ENCODE measurements around the gene TMEM53. TPM values are rescaled to one million over a fixed set of nuclear protein-coding genes. Genes with fewer than 3 reads are reported as not detected.
A peak's percentile ranks its signal among the peaks of the same experiment; 100 is the strongest.

TMEM53 gene
- total RNA-seq, 2 donors from 2014 or later: 10.2 to 10.8 TPM

GRCh38 chr1:44719318-44719717 lies 45.0 kb upstream of the TMEM53 start:
- TF ChIP-seq, protein P1, sequence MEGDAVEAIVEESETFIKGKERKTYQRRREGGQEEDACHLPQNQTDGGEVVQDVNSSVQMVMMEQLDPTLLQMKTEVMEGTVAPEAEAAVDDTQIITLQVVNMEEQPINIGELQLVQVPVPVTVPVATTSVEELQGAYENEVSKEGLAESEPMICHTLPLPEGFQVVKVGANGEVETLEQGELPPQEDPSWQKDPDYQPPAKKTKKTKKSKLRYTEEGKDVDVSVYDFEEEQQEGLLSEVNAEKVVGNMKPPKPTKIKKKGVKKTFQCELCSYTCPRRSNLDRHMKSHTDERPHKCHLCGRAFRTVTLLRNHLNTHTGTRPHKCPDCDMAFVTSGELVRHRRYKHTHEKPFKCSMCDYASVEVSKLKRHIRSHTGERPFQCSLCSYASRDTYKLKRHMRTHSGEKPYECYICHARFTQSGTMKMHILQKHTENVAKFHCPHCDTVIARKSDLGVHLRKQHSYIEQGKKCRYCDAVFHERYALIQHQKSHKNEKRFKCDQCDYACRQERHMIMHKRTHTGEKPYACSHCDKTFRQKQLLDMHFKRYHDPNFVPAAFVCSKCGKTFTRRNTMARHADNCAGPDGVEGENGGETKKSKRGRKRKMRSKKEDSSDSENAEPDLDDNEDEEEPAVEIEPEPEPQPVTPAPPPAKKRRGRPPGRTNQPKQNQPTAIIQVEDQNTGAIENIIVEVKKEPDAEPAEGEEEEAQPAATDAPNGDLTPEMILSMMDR (conservative IDR thresholded peaks at IDR 0.05): no peak
- Mint-ChIP-seq H3K9me3 (no peaks in the 10 kb centered on the region), H3K27me3 (ENCODE audit: insufficient read depth) (peaks cover 9% of the 10 kb centered on the region), H3K4me1 (peaks cover 5% of the 10 kb centered on the region), H3K27ac (no peak overlapping the region), H3K4me3 (no peak overlapping the region), H3K36me3 (ENCODE audit: low read depth) (no peaks in the 10 kb centered on the region)
- DNase-seq: peak; percentile 53
- H3K9me3 ChIP-seq (ENCODE audit: control insufficient read depth, low read length): no peaks in the 10 kb centered on the region
- no peaks in the 10 kb centered on the region for H3K36me3 ChIP-seq (ENCODE audit: control insufficient read depth, insufficient read depth, low read length)
- H3K9ac ChIP-seq (ENCODE audit: extremely low read depth, low read length, poor library complexity, severe bottlenecking): no peak overlapping the region
- peaks cover 7% of the 10 kb centered on the region for H3K4me1 ChIP-seq (ENCODE audit: control insufficient read depth, insufficient read depth, low read length)
- 76 to 88% methylated on average over 5 of the region's 5 CpGs for WGBS, 2 experiments (ENCODE audit: insufficient coverage in 1 of 2, insufficient read length in 1 of 2)
- no peaks in the 10 kb centered on the region for H3K27me3 ChIP-seq (ENCODE audit: control insufficient read depth, insufficient read depth, low read length, poor library complexity, severe bottlenecking)
- no peak overlapping the region for H3K27ac ChIP-seq (ENCODE audit: low read depth, low read length)
- H3K4me3 ChIP-seq (ENCODE audit: low read length): no peak overlapping the region

DNA sequence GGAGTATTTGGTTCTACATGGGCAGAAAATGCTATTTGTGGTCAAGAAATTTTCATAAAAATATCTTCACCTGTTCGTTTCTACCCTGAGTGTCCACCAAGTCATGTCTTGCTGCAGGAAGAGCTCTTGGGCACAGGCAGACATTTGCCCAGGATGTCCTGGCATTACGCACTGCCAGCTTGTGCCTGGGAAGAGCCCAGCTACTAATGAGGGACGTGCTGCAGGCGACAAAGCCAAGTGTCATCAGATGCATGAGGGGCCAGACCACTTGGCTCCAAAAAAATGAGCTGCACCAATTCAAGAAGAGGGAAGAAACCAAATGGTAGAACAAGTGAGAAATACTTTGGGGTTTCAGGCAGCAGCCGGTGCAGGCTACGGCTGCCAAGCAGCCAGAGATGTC lies 43.8 kb upstream of the TMEM53 start:
- Mint-ChIP-seq H3K9me3 (no peaks in the 10 kb centered on the region), H3K27me3 (ENCODE audit: insufficient read depth) (peaks cover 9% of the 10 kb centered on the region), H3K4me3 (no peak overlapping the region), H3K27ac (no peak overlapping the region), H3K36me3 (ENCODE audit: low read depth) (no peaks in the 10 kb centered on the region), H3K4me1 (peaks cover 5% of the 10 kb centered on the region)
- Histone ChIP-seq H3K27ac (ENCODE audit: low read depth, low read length) (no peak overlapping the region), H3K36me3 (ENCODE audit: control insufficient read depth, insufficient read depth, low read length) (no peaks in the 10 kb centered on the region), H3K4me3 (ENCODE audit: low read length) (no peak overlapping the region), H3K9me3 (ENCODE audit: control insufficient read depth, low read length) (no peaks in the 10 kb centered on the region), H3K27me3 (ENCODE audit: control insufficient read depth, insufficient read depth, low read length, poor library complexity, severe bottlenecking) (no peaks in the 10 kb centered on the region), H3K4me1 (ENCODE audit: control insufficient read depth, insufficient read depth, low read length) (peaks cover 7% of the 10 kb centered on the region), H3K9ac (ENCODE audit: extremely low read depth, low read length, poor library complexity, severe bottlenecking) (no peak overlapping the region)
- no peak for DNase-seq
- 89 to 91% methylated on average over 6 of the region's 6 CpGs for WGBS, 2 experiments (ENCODE audit: insufficient coverage in 1 of 2, insufficient read length in 1 of 2)
- TF ChIP-seq, protein P1 (conservative IDR thresholded peaks at IDR 0.05): no peak

DNA sequence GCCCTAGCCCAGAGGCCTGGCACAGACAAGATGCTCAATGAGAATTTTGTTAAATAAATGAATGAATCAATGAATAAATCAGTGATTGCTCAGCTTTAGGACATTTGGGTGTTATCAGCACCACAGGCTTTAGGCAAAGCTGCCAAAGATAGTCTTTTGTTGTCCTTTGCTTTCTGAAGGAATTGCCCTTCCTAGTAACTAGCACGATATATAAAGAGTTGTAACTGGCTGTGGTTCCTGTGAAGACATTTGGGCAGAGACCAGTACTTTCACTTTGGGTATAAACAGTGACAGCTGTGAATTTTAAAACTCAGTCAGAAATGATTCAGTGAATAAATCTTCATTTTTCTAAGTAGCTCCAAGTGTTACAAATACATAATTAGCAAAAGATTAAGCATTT lies 43.4 kb upstream of the TMEM53 start:
- TF ChIP-seq, protein P1 (conservative IDR thresholded peaks at IDR 0.05): no peak
- Mint-ChIP-seq H3K27me3 (ENCODE audit: insufficient read depth) (peaks cover 9% of the 10 kb centered on the region), H3K4me1 (peaks cover 5% of the 10 kb centered on the region), H3K36me3 (ENCODE audit: low read depth) (no peaks in the 10 kb centered on the region), H3K4me3 (no peak overlapping the region), H3K27ac (no peak overlapping the region), H3K9me3 (no peaks in the 10 kb centered on the region)
- WGBS, 2 experiments (ENCODE audit: insufficient coverage in 1 of 2, insufficient read length in 1 of 2): 94 to 100% methylated on average over 1 of the region's 1 CpG
- no peak overlapping the region for H3K4me3 ChIP-seq (ENCODE audit: low read length)
- no peak overlapping the region for H3K27ac ChIP-seq (ENCODE audit: low read depth, low read length)
- no peaks in the 10 kb centered on the region for H3K27me3 ChIP-seq (ENCODE audit: control insufficient read depth, insufficient read depth, low read length, poor library complexity, severe bottlenecking)
- H3K4me1 ChIP-seq (ENCODE audit: control insufficient read depth, insufficient read depth, low read length): peaks cover 7% of the 10 kb centered on the region
- H3K9me3 ChIP-seq (ENCODE audit: control insufficient read depth, low read length): no peaks in the 10 kb centered on the region
- no peak for DNase-seq
- H3K9ac ChIP-seq (ENCODE audit: extremely low read depth, low read length, poor library complexity, severe bottlenecking): no peak overlapping the region
- H3K36me3 ChIP-seq (ENCODE audit: control insufficient read depth, insufficient read depth, low read length): no peaks in the 10 kb centered on the region
